Skeletal muscle tissue (tissue), 4 donors: ENCODE measurements around the gene CDH23. TPM values are rescaled to one million over a fixed set of nuclear protein-coding genes. Genes with fewer than 3 reads are reported as not detected.

Source experiments
- H3K27ac ChIP-seq: one replicate; pipeline ENCODE4 v1.7.0; 2013; ENCODE audit warnings: mild to moderate bottlenecking, low read depth, low read length, inconsistent platforms
- H3K27me3 ChIP-seq, 3 donors: one replicate each; pipeline ENCODE4 v1.7.0; 2013; ENCODE audit warnings: low read length in 3 of 3; ENCODE audit not compliant: control insufficient read depth in 3 of 3, insufficient read depth in 3 of 3
- H3K36me3 ChIP-seq, 3 donors: one replicate each; pipeline ENCODE4 v1.7.0; 2013; ENCODE audit warnings: low read length in 3 of 3; ENCODE audit not compliant: control insufficient read depth in 3 of 3, insufficient read depth in 3 of 3
- H3K4me1 ChIP-seq, 3 donors: one replicate each; pipeline ENCODE4 v1.7.0; 2013; ENCODE audit warnings: low read length in 3 of 3, mild to moderate bottlenecking in 3 of 3; ENCODE audit not compliant: control insufficient read depth in 3 of 3, insufficient read depth in 3 of 3
- H3K4me3 ChIP-seq, 3 donors: one replicate each; pipeline ENCODE4 v1.7.0; 2013; ENCODE audit warnings: low read length in 3 of 3
- H3K9ac ChIP-seq, 3 donors: one replicate each; pipeline ENCODE4 v1.7.0; 2013; ENCODE audit warnings: low read length in 3 of 3, mild to moderate bottlenecking in 3 of 3, moderate library complexity in 2 of 3, low read depth in 1 of 3
- H3K9me3 ChIP-seq, 3 donors: one replicate each; pipeline ENCODE4 v1.7.0; 2013; ENCODE audit warnings: low read length in 3 of 3; ENCODE audit not compliant: control insufficient read depth in 3 of 3
- total RNA-seq: library from RNA; depleted of rRNA; stranded (reverse); fragments of >200 nt; gene quantifications from one replicate; pipeline ENCODE4 v1.2.3, GENCODE V29; 2014
- donor health status: Osteomylitis.

The CDH23 gene
- total RNA-seq, 1 donor from 2014 or later, result 3.7 TPM

DNA sequence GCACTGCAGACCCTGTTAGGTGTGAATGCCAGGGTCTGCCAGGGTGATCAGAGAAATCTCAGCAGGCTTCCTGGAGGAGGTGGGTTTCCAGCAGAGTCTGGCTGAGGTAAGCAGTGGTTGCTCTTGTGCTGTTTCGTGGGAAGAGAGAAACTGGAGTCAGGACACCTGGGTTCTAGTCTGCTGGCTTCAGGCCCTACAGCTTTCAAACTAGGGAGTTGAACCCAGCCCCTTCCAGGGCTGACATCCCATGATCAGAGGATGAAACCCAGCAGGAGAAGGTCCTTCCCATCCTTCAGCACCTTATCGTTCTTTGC, 116.8 kb downstream of the CDH23 start:
- no peak overlapping the region for H3K27ac ChIP-seq
- no peaks in the 10 kb centered on the region for H3K27me3 ChIP-seq
- no peak overlapping the region for H3K4me3 ChIP-seq
- no peaks in the 10 kb centered on the region for H3K36me3 ChIP-seq
- no peaks in the 10 kb centered on the region for H3K9me3 ChIP-seq
- H3K9ac ChIP-seq, result no peak overlapping the region
- H3K4me1 ChIP-seq, result peaks cover 0 to 11% (median 5%) of the 10 kb centered on the region in 3 donors

DNA sequence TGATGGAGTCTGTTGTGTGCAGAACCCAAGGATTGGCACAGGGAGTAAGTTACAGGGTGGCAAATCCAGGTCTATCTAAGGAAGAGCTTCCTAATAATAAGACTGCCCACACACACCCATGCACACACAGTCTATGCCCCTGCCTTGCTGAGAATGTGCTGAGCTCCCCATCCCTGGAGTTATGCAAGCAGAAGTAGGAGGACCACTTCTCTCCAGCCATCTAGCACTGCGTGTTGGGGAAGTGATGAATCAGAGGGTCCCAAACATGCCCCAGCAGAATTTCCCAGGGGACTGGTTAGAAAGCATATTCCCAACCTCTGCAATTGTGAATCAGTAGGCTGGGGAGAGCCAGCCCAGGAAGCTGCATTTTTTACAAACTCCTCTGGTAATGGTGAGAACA, 117.2 kb downstream of the CDH23 start:
- Histone ChIP-seq H3K4me1 (peaks cover 0 to 11% (median 5%) of the 10 kb centered on the region in 3 donors), H3K4me3 (no peak overlapping the region), H3K36me3 (no peaks in the 10 kb centered on the region), H3K9me3 (no peaks in the 10 kb centered on the region), H3K9ac (no peak overlapping the region), H3K27ac (no peak overlapping the region), H3K27me3 (no peaks in the 10 kb centered on the region)

DNA sequence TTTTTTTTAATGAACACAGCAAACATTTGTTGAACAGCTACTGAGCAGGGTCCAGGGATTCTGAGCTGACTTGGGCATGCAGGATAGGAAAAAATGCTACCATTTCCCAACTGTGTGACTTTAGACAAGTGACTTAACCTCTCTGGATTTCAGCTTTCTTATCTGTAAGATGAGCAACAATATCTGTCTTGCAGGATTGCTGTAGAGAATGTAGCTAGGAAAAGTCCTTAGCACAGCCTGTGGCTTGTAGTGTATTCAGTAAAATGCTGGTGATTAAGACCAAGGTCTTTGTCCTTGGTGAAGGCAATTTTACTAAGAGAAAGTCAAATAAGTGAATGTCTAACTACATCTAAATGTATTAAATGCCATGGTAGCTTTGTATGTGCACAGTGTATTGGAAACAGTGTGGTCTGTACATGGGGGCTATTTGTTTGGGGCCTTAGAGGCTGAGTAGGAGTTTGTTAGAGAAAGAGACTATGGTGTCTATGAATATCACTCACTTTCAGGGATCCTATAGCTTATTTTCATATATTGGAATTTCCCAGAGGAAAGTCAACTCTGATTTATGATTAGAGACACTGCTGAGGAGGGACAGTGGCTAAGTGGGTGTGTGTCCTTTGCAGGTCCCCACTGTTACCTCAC, 118.9 kb downstream of the CDH23 start:
- Histone ChIP-seq H3K9me3 (no peaks in the 10 kb centered on the region), H3K36me3 (no peaks in the 10 kb centered on the region), H3K9ac (no peak overlapping the region), H3K27ac (no peak overlapping the region), H3K4me1 (peaks cover 0 to 11% (median 5%) of the 10 kb centered on the region in 3 donors), H3K4me3 (no peak overlapping the region), H3K27me3 (no peaks in the 10 kb centered on the region)

DNA sequence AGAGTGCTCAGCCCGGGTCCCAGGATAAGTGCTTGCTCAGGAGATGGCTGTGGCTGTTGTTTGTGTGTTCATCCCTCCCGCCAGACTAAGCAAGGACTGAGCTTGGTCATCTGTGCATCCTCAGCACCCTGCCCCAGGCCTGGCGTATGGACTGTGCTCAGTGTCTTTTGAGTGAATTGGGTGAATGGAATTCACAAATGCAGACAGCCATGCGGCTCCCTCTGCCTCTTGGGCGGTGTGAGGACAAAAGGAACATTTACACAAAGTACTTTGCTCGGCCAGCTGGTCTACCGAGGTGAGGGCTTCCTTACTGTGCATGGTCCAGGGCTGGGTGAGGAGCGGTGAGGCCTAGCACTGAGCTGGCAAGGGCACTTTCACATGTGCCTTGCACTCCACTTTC, 120.2 kb downstream of the CDH23 start:
- Histone ChIP-seq H3K27me3 (no peaks in the 10 kb centered on the region), H3K4me1 (peaks cover 0 to 11% (median 5%) of the 10 kb centered on the region in 3 donors), H3K27ac (no peak overlapping the region), H3K36me3 (no peaks in the 10 kb centered on the region), H3K9me3 (no peaks in the 10 kb centered on the region), H3K9ac (no peak overlapping the region), H3K4me3 (no peak overlapping the region)

DNA sequence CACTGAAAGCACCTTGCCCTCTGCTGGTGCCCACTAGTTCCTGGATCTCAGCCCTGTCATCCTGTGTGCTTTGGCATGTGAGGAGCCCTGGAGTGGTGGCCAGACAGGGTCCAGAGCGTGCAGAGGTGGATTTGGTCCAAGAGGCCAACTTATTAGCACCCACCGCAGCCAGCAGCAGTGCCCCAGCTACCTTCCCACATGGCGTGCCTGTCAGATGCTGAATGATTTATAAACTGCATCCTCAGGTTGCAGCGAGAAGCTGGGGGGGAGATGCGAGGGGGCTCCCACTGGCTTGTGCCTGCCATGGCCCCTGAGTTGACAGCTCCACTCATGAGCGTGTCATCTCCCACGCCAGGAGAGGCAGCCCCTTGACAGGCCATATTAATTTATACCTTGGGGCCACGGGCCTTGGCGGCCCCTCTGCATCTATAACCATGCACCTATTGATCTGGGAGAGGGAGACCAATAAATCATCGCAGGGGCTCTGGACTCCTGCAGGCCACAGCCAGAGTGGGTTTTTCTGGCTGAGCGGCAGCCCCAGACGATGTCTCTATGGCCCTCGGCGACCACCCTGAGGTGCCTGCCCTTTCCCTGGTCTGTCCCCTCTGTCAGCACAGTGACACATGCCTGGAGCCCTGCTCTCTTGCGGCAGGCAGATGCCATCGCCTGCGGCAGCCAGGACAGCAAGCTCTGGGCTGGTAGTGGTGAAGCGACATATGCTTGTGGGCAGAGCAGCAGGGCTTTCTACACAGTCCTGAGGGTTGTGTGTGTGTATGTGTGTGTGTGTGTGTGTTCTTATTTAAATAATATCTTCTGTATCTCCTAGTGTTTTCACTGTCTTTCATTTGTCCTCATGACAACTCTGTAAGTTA, 120.8 kb downstream of the CDH23 start:
- Histone ChIP-seq H3K4me1 (peaks cover 0 to 8% (median 4%) of the 10 kb centered on the region in 3 donors), H3K36me3 (no peaks in the 10 kb centered on the region), H3K9ac (no peak overlapping the region), H3K27me3 (peaks cover 0 to 5% (median 0%) of the 10 kb centered on the region in 3 donors), H3K27ac (no peak overlapping the region), H3K9me3 (no peaks in the 10 kb centered on the region), H3K4me3 (no peak overlapping the region)

DNA sequence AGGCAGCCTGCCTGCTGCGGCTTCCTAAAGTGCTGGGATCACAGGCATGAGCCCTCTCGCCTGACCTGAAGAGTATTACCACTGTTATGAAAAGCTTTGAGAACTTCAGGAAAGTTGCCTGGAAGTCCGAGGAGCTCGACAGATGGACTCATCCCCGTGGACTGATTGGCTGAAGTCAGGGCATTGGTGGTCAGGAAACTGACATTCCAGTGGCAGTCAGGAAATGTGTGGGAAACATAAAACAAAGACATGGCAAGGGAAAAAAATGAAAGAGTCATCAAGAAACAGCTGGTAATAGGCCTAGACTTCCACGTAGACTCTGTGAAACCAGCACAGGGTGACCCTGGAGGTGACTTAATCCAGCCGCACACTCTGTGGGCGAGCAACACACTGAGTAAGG, 123.3 kb downstream of the CDH23 start:
- Histone ChIP-seq H3K27me3 (peaks cover 0 to 5% (median 0%) of the 10 kb centered on the region in 3 donors), H3K36me3 (no peaks in the 10 kb centered on the region), H3K27ac (no peak overlapping the region), H3K9ac (no peak overlapping the region), H3K9me3 (no peaks in the 10 kb centered on the region), H3K4me3 (no peak overlapping the region), H3K4me1 (no peaks in the 10 kb centered on the region)

DNA sequence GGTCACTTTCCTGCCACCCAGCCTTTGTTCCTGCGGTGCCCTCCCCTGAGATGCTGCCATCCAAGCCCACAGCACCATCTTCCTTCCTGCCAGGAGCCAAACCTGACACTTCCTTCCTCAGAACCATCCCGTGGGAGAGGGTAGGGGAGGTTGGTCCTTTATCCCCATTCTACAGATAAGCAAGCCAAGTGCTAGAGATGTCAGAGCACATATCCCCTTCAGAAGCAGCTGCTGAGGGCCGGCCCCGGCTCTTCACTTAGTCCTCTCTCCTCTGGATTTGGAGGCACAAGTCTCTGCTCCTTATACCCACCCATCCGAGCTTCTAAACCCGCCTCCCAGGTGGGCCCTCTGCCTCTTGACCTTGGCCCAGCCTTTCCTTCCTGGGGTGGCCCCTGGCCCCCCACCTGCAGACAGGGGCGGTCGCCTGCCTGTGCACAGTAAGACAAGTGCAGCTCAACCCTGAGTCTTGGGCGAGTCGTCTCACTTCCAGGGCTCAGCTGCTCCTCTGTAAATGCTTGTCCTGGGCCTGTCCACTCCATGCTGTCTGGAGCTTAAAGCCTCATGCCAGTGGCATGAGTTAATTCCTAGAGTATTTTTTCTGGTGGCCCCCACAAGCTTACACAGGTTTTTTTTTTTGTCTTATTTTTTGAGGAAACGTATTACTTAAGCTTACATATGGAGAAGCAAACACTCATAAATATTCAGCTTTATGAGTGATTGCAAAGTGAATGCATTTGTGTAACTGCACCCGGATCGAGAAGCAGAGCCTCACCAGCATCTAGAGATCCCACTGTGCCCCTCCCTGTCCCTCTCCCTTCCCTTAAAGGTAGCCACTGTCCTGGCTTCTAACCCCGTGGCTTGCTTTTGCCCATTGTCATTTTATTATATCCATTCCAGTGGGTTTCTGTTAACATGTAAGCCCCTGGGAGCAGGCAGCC, 125.1 kb downstream of the CDH23 start:
- Histone ChIP-seq H3K27ac (no peak overlapping the region), H3K4me1 (no peaks in the 10 kb centered on the region), H3K9ac (no peak overlapping the region), H3K36me3 (no peaks in the 10 kb centered on the region), H3K27me3 (peaks cover 0 to 5% (median 0%) of the 10 kb centered on the region in 3 donors), H3K4me3 (no peak overlapping the region), H3K9me3 (no peaks in the 10 kb centered on the region)

DNA sequence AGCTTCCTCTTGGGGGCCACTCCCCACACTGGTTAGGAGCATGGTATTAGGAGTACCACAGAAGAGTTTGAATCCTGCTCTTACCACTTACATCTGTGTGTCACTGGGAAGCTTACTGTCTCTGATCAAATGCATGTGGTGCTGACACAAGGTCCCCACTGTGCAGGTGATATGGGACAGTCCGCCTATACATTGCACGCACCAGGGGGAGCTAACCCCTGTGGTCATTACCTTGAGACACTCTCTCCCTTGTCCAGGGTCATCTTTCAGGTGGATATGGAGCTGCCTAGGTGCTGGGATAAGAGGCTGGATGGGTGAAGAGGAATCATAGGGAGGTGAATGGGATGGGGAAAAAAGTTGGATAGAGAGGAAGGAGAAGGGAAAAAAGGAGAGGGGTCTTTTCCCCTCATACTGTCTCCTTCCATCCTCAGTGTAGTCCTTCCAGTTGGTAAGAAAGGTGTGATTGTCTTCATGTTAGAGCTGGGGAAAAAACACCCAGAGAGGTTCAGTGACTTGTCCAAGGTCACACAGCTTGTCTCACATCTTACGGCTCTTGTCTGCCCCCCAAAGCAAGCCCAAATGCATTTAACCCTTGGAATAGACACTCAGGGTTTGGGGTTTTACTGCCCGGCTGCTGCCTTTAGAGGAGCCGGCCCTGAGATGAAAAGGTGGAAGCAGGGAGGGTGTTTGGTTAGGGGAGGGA, 125.9 kb downstream of the CDH23 start:
- H3K9me3 ChIP-seq, result no peaks in the 10 kb centered on the region
- no peak overlapping the region for H3K9ac ChIP-seq

DNA sequence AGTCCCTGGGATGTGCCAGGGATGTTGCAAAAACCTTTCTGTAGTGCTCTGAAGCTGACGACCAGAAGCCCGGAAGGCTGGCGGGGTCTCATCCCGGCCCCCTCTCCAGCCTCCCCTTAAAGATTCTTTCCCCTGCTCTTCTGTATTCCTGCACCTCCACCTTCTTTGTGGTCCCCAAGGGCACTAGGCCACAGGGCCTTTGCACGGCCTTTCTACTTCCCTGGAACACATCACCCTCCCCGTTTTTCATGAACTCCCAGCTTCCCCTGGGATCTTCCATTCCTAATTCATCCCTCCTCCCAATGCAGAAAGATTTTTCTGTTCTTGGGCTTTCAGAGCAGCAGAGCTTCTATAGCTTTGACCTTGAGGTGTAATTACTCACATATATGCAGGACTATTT, 127.0 kb downstream of the CDH23 start:
- Histone ChIP-seq H3K9ac (no peak overlapping the region), H3K4me1 (no peaks in the 10 kb centered on the region), H3K9me3 (no peaks in the 10 kb centered on the region), H3K4me3 (no peak overlapping the region), H3K27ac (no peak overlapping the region), H3K27me3 (peaks cover 0 to 5% (median 0%) of the 10 kb centered on the region in 3 donors), H3K36me3 (no peaks in the 10 kb centered on the region)

More for the DNA sequence above, 125.9 kb downstream of the CDH23 start:
- Histone ChIP-seq H3K4me1 (no peaks in the 10 kb centered on the region), H3K36me3 (no peaks in the 10 kb centered on the region), H3K4me3 (no peak overlapping the region), H3K27ac (no peak overlapping the region), H3K27me3 (peaks cover 0 to 5% (median 0%) of the 10 kb centered on the region in 3 donors)
